NOMO-1 treated with dmso at 0.1 percent for 144 hours (cell line): Measurements from ENCODE around the gene KTI12.

Experiments used
- DNase-seq: peaks from one replicate; lab custom pipeline; 2025; ENCODE audit not compliant: unreplicated experiment; lab: John Stamatoyannopoulos, UW

The KTI12 gene

GRCh38 chr1:51989582-51990477 is 43.8 kb downstream of the KTI12 start:
- DNase-seq: no peak

GRCh38 chr1:51988254-51988653 is 45.4 kb downstream of the KTI12 start:
- DNase-seq: no peak

GRCh38 chr1:51986718-51987117 is 46.9 kb downstream of the KTI12 start:
- no peak for DNase-seq

GRCh38 chr1:51982161-51982560 is 51.4 kb downstream of the KTI12 start:
- no peak for DNase-seq
